ENCODE data around the gene NES. TPM values are rescaled to one million over a fixed set of nuclear protein-coding genes. Genes with fewer than 3 reads are reported as not detected.
"Not testable (repeated sequence)": the region's sequence is repeated elsewhere in the genome, so short reads cannot be mapped to it uniquely, and the experiment has no call there.

Gene NES
- total RNA-seq, 1 donor, result 44.5 TPM

GRCh38 chr1:156641761-156642264 lies 35.4 kb downstream of the NES start, which contains the start of gene BCAN:
TSS of gene BCAN (plus strand) at chr1:156642117. CDS start at chr1:156646055, 3,938 bp downstream.
- DNase-seq (ENCODE audit: low read depth), result no peak
- H3K4me3 ChIP-seq (ENCODE audit: low read depth, low read length), result peak within 1 kb of the TSS; percentile 22
- TF ChIP-seq CTCF (IDR thresholded peaks at IDR 0.05; ENCODE audit: insufficient read depth, low read length), result no peak

GRCh38 chr1:156640842-156641706 lies 36.1 kb downstream of the NES start:
- no peak for TF ChIP-seq CTCF (IDR thresholded peaks at IDR 0.05; ENCODE audit: insufficient read depth, low read length)
- no peak for DNase-seq (ENCODE audit: low read depth)
- H3K4me3 ChIP-seq (ENCODE audit: low read depth, low read length), result no peak overlapping the region

- H3K4me3 ChIP-seq (ENCODE audit: low read depth, low read length), result no peak overlapping the region
- DNase-seq (ENCODE audit: low read depth), result no peak
- no peak for TF ChIP-seq CTCF (IDR thresholded peaks at IDR 0.05; ENCODE audit: insufficient read depth, low read length)
Measured at GRCh38 chr1:156639601-156640101, 37.6 kb downstream of the NES start.

- TF ChIP-seq CTCF (IDR thresholded peaks at IDR 0.05; ENCODE audit: insufficient read depth, low read length), result no peak
- DNase-seq (ENCODE audit: low read depth), result no peak
- H3K4me3 ChIP-seq (ENCODE audit: low read depth, low read length), result no peak overlapping the region
Measured at GRCh38 chr1:156638189-156638985, 38.8 kb downstream of the NES start.

GRCh38 chr1:156632355-156632754 lies 44.9 kb downstream of the NES start:
- H3K4me3 ChIP-seq (ENCODE audit: low read depth, low read length), result no peak overlapping the region
- no peak for DNase-seq (ENCODE audit: low read depth)
- TF ChIP-seq CTCF (IDR thresholded peaks at IDR 0.05; ENCODE audit: insufficient read depth, low read length), result no peak

- not testable (repeated sequence) for DNase-seq (ENCODE audit: low read depth); H3K4me3 ChIP-seq (ENCODE audit: low read depth, low read length)
Measured at GRCh38 chr1:156631152-156631551, 46.1 kb downstream of the NES start.
